Tibial nerve (tissue), 4 donors: ENCODE results near the gene GPAM.

ENCODE experiments used
- CTCF ChIP-seq, 5 experiments: fragments of 200-600 bp in 3 of 5; fragments of 450-650 bp in 2 of 5; sonication (generic) in 3 of 5; IDR thresholded peaks; one replicate each; pipeline ENCODE4 v1.5.1; 2016 to 2019; ENCODE audit warnings: antibody characterized with exemption in 5 of 5, mild to moderate bottlenecking in 3 of 5, moderate library complexity in 2 of 5
- EP300 ChIP-seq, 2 donors: sonication (generic); formaldehyde crosslinking; IDR thresholded peaks; one replicate each; pipeline ENCODE4 v1.6.1; 2017; ENCODE audit warnings: antibody characterized with exemption in 2 of 2, mild to moderate bottlenecking in 1 of 2
- POLR2A ChIP-seq, 2 donors: fragments of 450-650 bp; IDR thresholded peaks; one replicate each; pipeline ENCODE4 v1.6.1; 2017; ENCODE audit warnings: antibody characterized with exemption in 2 of 2, mild to moderate bottlenecking in 2 of 2, moderate library complexity in 2 of 2

GRCh38 chr10:112122827-112123226, 60.7 kb downstream of the GPAM start:
- TF ChIP-seq POLR2A (IDR thresholded peaks at IDR 0.05) (no peak), CTCF (IDR thresholded peaks at IDR 0.05) (no peak), EP300 (IDR thresholded peaks at IDR 0.05) (no peak)
